H1 (cell line): ENCODE measurements around the gene TUG1. TPM values are rescaled to one million over a fixed set of nuclear protein-coding genes. Genes with fewer than 3 reads are reported as not detected.

Experiments
- ASH2L ChIP-seq: fragments of 200-600, 300-600 bp; sonication (generic); IDR thresholded peaks from one replicate; pipeline ENCODE4 v1.7.1; 2017; ENCODE audit warnings: low read length
- ATF3 ChIP-seq: IDR thresholded peaks from 2 replicates; pipeline ENCODE4 v1.6.1; 2011; ENCODE audit warnings: low read depth, mild to moderate bottlenecking, low read length; ENCODE audit not compliant: insufficient read depth
- BACH1 ChIP-seq: IDR thresholded peaks from 2 replicates; pipeline ENCODE4 v1.6.1; 2012; ENCODE audit warnings: low read length, improper control_type of control experiment
- BRCA1 ChIP-seq: IDR thresholded peaks from 2 replicates; pipeline ENCODE4 v1.6.1; 2012; ENCODE audit warnings: low read depth, low read length, improper control_type of control experiment
- CBX5 ChIP-seq: fragments of 300-800, 300-1000 bp; sonication (generic); IDR thresholded peaks from 2 replicates; pipeline ENCODE4 v1.7.1; 2016; ENCODE audit warnings: antibody characterized with exemption, low read length, low read depth
- CEBPB ChIP-seq: IDR thresholded peaks from 2 replicates; pipeline ENCODE4 v1.6.1; 2012; ENCODE audit warnings: low read depth, low read length
- CREB1 ChIP-seq: IDR thresholded peaks from 2 replicates; pipeline ENCODE4 v1.6.1; 2012; ENCODE audit warnings: inconsistent platforms
- HDAC6 ChIP-seq: IDR thresholded peaks from one replicate; pipeline ENCODE4 v1.7.1; 2012; ENCODE audit warnings: low read depth, mild to moderate bottlenecking, inconsistent platforms, low read length, moderate library complexity
- RBBP5 ChIP-seq: IDR thresholded peaks from 2 replicates; pipeline ENCODE4 v1.7.1; 2012; ENCODE audit warnings: low read depth, mild to moderate bottlenecking, inconsistent platforms, low read length, moderate library complexity, borderline replicate concordance
- RNF2 ChIP-seq: fragments of 200-900, 300-1000 bp; sonication (generic); IDR thresholded peaks from 2 replicates; pipeline ENCODE4 v1.7.1; 2016; ENCODE audit warnings: borderline replicate concordance, low read depth, mild to moderate bottlenecking, antibody characterized with exemption, low read length; ENCODE audit not compliant: poor library complexity, severe bottlenecking; ENCODE audit errors: missing control alignments
- RXRA ChIP-seq: IDR thresholded peaks from 2 replicates; pipeline ENCODE4 v1.6.1; 2011; ENCODE audit warnings: low read depth, mild to moderate bottlenecking, low read length, moderate library complexity; ENCODE audit not compliant: insufficient read depth
- SIX5 ChIP-seq: IDR thresholded peaks from 2 replicates; pipeline ENCODE4 v1.6.1; 2011; ENCODE audit warnings: mild to moderate bottlenecking, low read depth, low read length
- TBP ChIP-seq: IDR thresholded peaks from 2 replicates; pipeline ENCODE4 v1.6.1; 2011; ENCODE audit warnings: low read depth, low read length, improper control_type of control experiment
- ZNF274 ChIP-seq: IDR thresholded peaks from 2 replicates; pipeline ENCODE4 v1.7.0; 2012; ENCODE audit warnings: low read length, borderline replicate concordance; ENCODE audit errors: extremely low read depth
- polyA plus RNA-seq, 7 experiments: library from polyadenylated mRNA; depleted of rRNA in 3 of 7; stranded (reverse) in 5 of 7; unstranded in 2 of 7; fragments of >200 nt in 5 of 7; fragments of 200-250 nt in 2 of 7; gene quantifications; 1 replicate in 5 of 7; 2 replicates in 1 of 7; 4 replicates in 1 of 7; pipeline versions ENCODE4 v1.2.1 to v1.2.3, GENCODE V29; 2011 to 2013; ENCODE audit warnings: missing spikeins in 2 of 7, mixed read lengths in 2 of 7
- total RNA-seq: library from RNA; stranded (reverse); fragmentation: NEBNext Ultra II Directional; extraction: Animal tissue kit (Norgen Biotek cat#: 25700); gene quantifications from 2 replicates; pipeline ENCODE4 v1.2.1, GENCODE V29; 2021

The TUG1 gene
- total and polyA plus RNA-seq, 2 of the 8 experiments (the other 6 are each of a cell fraction or from before 2014, with no cell fraction given) = 119 to 129 TPM

DNA sequence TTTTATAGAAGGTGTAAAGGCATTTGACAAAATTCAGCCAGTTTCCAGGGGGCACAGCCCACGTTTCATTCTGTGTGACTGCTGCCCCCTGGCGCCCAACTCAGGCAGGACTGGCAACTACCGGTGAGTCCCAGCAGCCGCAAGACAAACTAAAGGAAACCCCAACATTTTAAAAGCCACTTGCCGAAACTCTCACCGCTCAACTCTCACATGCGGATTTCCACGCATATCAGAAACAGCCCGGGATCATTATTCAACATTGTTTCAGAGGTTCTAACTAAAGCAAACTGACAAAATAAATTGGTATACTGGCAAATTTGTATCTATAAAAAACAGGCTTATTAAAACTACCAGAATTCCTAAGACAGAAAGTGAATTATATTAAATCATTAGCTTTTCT is 48.7 kb upstream of the TUG1 start (continued):
- TF ChIP-seq RNF2 (no peak), HDAC6 (no peak), TBP (no peak), ASH2L (no peak), SIX5 (no peak), CREB1 (0 out of 2 replicates have a peak, but pooled peaks have one; percentile 15), BACH1 (no peak), RBBP5 (no peak), ATF3 (no peak), RXRA (no peak), BRCA1 (no peak), CBX5 (no peak), CEBPB (no peak), ZNF274 (no peak)
